Renal pelvis (tissue), 4 donors: ENCODE data around the gene MAP3K9. TPM values are rescaled to one million over a fixed set of nuclear protein-coding genes. Genes with fewer than 3 reads are reported as not detected.

ENCODE experiments used
- DNase-seq: peaks from one replicate; pipeline ENCODE4 v3.0.0-alpha.2; 2013
- polyA plus RNA-seq, 3 donors: library from polyadenylated mRNA; unstranded; fragments of 120-200 nt; gene quantifications; one replicate each; pipeline ENCODE4 v1.2.1, GENCODE V29; 2013; ENCODE audit not compliant: insufficient read length in 3 of 3

MAP3K9 gene
- polyA plus RNA-seq, 3 donors, result 3.8 to 5.4 (median 5.2) TPM

DNA sequence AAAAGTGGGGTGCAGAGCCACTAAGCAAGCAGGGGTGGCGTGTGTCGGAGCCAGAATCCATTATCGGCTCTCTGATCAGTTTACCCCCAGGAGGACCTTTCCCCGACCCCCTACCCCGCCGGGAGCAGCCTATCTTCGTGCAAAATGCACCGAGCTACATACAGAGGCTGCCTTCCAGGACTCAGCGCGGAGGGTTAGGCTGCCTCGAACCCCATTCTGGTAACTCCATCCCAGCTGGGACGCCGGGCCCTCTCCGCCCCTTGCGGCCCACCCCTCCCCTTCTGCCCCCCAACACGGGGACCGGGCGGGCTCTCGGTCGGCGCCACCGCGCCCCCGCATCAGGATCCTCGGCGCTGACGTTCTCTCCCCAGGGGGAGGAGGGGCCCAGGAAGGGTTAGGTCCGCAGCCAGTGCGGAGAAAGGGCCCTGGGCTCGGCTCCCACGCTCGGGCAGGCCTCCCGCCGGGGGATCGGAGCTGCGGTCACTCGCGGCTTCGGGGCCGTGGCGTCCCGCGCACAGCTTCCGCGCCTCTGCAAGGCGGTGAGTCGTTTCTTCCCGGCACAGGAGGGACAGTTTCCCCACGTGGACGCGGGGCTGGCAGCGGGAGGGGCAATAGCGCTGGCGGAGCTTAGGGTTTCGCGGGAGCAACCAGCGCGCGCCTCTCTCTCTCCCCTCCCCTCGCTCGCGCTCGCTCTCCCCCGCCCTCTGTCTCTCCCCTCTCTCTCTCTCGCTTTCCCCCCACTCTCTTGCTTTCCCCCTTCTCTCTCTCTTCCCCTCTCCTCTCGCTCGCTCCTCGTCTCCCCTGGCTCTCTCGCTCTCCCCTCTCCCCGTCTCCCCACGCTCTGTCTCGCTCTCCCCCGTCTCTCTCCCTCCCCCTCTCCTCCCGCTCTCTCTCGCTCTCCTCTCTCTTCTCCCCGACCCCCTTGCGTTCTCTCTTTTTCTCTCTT is 12.5 kb upstream of the MAP3K9 start:
- DNase-seq, result no peak

DNA sequence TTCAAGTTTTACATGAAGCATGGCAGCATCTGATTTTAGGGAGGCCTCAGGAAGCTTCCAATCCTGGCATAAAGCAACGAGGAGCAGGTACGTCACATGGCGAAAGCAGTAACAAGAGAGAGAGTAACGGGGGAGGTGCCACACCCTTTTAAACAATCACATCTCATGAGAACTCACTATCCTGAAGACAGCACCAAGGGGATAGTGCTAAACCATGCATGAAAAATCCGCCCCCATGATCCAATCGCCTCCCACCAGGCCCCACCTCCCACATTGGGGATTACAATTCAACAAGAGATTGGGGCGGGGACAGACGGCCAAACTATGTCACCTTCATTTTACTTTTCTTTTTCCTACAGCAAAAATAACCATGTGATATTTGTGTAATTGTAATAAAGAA is 7.2 kb upstream of the MAP3K9 start:
- no peak for DNase-seq

DNA sequence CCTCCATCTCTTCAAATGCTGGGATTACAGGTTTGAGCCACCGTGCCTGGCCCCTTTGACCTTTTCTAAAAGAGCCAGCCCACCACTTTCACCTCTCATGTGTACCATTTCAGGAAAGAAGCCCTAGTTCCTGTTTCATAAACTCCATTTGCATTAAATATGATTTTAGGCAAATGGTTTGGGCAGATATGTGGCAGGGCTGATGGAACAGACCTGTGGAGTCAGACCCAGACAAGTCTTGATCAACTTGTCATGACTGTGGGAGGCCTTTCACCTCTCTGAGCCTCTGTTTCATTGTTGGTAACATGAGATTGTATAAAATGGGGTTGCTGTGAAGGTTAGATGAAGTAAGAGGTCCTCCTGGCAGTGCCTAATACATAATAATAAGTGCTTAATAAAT is 5.2 kb upstream of the MAP3K9 start:
- no peak for DNase-seq

DNA sequence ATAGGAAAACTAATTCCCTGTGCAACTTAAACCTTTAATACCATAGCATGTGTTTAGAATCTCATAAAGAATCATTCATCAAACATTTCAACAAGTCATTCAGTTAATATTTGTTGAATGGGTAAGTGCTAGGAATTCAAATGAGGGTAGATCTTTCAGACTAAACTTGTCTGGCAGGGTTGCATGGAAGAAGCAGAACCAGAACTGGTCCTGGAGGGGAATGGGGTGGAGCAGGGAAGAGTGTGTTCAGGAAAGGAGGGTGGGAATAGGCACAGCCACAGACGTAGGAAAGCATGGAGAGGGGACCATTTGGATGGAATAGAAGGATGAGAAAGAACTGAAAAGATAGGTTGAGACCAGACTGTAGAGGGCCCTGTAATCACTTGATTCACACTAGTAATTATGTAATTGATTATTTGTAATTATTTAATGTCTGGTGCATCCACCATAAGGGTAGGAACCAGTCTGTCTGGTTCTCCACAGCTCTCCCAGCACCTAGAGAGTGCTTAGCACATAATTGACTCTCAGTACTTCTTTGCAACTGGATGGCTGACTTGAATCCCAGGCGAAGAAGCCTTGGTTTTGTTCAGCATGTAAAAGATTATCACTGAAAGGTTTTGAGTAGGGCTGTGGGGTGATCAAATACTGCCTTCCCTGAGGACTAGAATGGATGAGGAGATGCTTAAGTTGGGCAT is 3.0 kb upstream of the MAP3K9 start:
- no peak for DNase-seq

DNA sequence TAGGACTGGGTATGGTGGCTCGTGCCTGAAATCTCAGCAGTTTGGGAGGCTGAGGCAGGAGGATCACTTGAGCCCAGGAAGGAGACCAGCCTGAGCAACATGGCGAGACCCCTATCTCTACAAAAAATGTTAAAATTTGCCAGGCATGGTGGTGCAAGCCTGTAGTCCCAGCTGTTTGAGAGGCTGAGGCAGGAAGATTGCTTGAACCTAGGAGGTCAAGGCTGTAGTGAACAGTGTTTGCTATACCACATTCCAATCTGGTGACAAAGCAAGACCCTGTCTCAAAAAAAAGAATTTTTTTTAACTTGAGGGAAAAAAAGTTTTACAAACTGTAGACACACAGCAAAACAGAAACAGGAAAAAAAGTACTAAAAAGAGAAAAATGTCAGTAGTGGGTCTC is 2.3 kb upstream of the MAP3K9 start:
- no peak for DNase-seq

DNA sequence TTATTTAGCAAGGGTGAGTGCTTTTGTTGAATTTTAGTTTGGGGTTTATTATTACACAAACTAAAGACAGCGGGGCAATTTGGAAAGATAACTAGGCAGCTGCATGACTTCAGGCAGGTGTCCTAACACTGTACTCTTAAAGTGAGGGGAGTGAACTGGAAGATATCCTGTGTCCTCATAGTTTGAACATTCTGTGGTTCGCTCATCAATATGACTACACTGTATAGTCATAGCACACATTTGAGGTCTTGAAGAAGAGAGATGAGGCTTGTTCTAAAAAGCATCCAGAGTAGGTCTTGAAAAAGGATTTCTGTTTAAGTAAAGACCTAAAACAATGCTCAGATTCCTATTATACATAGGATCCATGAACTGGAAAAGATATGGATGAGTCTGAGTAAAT is 1.7 kb upstream of the MAP3K9 start:
- no peak for DNase-seq

DNA sequence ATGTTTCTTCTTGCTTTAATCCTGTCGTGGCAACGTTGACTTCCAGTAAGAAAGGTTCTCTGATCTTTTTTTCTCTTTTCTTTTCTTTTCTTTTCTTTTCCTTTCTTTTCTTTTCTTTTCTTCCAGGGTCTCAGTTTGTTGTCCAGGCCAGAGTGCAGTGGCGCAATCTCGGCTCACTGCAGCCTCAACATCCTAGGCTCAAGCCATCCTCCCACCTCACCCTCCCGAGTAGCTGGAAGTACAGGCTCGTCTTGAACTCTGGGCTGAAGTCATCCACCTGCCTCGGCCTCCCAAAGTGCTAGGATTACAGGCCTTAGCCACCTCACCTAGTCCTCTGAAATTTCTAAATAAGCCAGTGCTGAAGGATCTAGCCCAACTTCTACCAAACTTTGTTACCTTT is 1.3 kb upstream of the MAP3K9 start:
- no peak for DNase-seq

DNA sequence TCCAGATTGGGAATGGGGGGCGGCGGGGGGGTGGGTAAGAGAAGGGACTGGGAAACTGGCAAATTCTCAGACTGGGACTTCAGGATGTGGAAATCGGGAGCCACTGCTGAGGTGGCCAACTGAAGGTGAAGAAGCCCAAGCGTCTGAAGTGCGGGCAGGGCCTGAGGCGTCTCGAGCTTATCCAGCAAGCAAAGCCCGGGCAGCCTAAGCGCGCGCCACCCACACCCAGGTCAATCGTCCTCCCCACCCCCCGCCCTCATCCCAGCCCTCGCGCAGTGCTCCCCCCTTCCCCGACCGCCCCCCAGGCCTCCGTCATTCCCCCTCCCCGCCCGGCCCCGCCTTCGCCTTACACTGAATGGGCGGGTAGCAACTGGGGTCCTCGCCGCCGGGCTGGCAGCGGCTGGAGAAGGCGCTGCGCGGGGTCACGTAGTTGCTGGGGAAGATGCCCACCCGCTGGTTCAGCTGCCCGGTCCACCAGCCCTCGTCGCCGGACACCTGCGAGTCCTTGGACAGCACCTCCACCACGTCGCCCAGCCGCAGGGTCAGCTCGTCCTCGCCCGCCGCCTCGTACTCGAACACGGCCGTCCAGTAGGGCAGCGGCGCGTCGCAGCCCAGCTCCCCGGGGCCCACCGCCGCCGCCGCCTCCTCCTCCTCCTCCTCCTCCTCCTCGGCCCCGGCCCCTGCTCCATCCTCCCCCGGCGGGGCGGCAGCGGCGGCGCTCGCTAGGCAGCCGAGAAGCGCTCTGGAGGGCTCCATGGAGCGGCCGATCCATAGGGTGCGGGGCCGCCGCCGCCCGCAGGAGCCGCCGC is 693 bp downstream of the MAP3K9 start:
- DNase-seq, result no peak

DNA sequence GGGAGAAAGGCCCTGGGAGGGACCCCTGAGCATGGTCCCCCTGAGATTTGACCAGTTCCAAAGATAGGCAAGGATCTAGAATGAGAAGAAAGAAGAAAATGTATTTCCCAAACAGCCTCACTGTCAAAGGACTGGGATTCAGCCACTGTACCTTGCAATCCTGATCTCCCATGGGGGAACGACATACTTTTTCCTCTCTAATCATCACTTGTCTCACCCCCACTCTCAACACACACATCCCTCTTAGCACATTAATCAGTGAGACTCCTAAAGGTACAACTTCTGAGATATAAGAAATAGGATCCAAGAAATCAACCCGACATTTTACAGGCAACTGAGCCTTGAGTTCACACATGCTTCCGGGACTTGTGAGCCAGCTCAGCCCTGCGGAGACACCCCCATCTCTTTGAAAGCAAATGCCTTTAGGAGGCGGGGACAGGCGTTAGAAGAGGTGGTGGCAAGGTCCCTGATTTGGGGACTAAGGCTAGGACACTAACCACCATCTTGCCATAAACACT is 1.4 kb downstream of the MAP3K9 start:
- no peak for DNase-seq

DNA sequence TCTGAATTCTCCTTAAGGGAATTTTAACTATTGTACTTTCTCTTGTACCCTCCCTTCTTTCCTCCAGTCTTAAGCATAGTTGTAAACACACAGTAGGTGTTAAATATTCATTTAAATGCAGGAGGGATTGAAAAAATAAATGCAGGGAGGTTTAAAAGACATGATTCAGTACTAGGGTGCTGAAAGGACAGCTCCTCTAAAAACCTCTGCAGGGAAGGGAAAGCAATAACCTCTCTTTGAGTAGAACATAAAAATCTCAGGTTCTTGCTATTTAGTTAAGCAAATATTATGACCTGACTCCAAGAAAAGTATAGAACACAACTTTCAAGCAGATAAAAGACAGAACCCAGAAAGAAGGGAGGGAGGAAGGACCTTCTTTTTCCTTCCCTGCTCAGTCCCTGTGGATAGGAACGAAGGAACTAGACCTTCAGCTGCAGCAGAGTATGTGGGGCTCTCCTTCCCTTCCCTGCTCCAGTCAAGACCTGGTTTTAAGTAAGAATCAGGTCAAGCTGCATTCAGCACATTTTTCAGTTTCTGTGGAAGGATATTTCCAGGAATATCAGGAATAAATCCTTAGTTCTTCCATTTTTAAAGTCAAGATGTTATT is 4.7 kb downstream of the MAP3K9 start:
- DNase-seq, result no peak

DNA sequence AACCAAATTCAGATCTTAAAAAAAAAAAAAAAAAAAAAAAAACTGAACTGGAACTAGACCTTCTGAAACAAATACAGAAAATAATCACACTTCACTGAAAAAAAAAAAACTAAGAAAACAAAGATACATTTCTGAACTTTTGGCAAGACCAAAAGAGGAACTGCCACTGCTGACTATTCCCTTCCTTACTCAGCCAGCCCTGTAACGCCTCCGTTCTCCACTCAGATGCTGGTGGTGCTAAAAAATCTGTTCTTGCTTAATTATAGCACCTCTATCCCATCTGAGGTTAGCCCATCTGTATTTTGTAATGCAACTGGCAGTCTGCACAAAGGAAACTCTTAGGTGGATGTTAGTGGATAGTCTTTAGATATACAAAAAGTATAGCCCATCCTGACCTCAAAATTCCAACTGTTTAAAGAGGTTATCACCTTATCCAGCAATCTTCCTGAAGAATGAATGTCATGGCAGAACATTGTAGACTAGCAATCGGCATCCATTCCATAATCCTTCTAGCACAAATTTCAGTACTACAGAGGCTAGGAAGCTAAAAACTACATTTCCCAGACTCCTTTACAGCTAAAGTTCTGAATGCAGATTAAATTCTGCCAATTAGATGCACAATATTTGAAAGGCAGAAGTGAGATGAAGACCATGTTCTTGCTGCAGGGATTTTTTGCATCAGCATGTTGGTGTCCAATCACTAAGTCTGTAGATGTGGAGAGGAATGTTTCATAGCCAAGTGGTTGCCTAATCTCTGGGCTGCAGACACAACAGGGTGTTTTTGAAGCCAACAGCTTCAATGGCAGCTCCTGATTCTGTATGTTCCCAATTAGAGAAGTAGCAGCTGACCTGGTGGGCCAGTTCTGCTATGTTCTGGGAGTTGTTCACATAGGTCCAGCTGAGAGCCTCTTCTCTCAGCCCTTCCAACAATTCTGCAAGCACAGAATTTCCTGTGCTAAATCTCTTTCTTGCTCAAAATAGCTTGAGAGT is 5.7 kb downstream of the MAP3K9 start:
- DNase-seq, result no peak

DNA sequence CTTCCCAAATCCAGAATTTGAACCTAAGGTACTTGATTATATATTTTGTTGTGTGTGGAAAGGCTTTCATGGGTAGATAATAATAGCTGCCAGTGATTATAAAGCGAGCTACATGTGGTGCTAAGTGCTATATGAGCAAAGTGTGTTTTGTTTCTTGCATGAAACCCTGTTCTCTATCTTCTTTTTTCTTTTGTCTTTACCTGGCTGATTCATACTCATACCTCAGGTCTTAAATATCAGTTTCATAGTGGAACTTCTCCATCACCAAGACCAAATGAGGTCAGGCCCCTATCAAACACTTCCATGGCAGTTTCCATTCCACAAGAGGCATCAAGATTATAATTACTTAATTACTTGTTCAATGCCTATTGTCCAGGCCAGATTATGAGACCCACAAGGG is 6.9 kb downstream of the MAP3K9 start:
- no peak for DNase-seq

DNA sequence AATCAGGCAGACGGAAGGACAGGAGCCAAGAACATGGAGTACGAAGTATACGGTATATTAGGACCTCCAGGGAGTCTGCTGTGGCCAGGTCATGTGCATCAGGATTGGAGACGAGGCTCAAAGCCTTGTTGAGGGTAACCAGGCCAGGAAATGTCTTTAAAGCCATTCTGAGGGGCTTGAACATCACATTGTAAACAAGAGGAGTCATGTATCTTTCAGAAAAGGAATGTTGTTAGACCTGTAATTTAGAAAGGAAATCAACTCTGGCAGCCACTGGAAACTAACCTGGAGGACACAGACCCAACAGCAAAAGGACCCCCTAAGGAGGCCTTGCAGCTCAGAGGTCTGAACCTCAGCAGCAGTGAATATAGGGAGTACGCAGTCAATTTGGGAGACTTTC is 7.5 kb downstream of the MAP3K9 start:
- DNase-seq, result no peak

DNA sequence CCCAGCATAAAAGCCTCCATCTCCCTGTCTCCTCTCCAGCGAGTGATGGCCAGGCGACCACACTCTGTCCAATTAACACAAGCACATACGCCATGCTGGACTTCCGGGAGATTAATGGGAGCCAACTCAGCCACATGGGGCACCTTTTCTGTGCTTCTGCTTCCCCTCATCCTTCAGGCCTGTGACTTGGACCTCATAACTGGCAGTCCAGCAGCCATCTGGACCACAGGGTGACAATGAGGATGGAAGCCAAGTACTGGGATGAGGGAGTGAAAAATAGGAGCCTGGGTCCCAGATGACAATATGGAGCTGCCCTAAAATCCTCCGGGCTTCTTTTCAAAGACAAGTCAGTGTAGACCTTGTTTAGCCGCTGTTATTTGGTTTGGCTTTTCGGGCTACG is 12.8 kb downstream of the MAP3K9 start:
- DNase-seq, result no peak

DNA sequence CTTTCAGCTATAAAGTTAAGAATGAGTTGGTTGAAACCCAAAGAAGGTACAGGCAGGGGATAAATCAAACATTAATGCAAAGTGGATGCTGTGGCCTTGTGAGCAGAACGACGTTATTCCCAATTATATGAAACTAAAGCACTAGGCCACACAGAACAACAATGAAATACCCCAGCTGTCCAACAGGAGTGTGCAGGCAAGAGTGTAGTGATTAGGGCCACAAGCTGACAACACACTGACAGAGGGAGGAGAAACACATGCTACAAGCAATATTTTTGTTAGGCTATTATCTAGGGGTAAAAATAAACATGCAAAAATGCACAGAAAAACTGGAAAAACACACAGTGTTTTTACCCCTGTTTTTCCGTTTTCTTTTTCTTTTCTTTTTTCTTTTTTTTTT is 15.0 kb downstream of the MAP3K9 start:
- peak; percentile 74 for DNase-seq

DNA sequence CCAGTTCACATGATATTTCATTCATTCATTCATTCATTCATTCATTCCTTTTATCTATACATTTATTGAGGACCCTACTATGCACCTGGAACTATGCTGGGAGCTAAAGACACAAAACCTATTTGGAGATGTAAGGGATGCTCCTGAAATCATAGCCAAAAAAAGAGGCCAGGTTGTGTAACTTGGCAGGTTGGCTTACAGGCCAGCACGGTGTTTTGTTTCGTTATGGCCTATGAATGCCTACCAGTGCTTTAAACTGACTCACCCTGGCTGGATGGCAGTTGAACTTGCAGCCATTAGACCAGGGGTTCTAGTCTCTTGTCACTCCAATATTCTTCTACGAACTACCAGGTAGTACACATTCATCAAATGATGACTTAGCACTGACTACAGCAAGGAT is 15.7 kb downstream of the MAP3K9 start:
- no peak for DNase-seq

DNA sequence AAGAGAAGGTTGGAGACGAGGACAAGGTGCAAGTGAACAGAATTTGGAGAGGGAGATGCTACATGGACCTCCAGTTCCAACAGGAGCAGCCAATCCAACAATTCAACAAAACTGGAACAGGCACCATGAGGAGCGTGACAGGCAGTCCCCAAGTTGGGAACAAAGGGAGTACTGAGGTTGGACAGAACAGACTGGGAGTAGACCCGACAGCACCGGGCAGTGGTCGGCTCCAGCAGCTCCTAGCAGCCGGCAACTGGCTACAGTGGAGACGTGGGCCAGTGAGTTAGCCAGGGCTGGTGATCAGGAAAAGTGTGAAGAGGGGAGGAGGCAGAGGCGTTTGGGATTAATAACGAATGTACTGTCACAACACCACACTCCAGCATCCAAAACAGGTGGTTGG is 16.4 kb downstream of the MAP3K9 start:
- no peak for DNase-seq

DNA sequence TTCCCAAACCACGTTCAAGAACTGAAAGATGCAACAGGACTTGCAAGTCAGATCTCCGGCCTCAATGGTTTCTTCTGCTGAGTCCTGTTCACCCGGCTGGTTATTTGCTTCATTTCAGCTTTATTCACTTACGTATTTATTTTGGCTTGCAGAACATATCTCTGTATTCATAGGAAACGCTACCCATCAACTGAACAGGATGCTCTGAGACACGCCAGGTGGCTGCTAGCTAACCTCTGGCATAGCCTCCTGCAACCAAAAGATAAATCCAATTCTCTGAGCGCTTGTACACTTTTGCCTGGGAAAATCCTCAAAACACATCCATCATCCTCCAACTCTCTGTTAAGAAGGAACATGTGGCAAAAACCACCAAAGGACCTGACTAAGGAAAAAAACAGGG is 17.3 kb downstream of the MAP3K9 start:
- DNase-seq, result no peak

DNA sequence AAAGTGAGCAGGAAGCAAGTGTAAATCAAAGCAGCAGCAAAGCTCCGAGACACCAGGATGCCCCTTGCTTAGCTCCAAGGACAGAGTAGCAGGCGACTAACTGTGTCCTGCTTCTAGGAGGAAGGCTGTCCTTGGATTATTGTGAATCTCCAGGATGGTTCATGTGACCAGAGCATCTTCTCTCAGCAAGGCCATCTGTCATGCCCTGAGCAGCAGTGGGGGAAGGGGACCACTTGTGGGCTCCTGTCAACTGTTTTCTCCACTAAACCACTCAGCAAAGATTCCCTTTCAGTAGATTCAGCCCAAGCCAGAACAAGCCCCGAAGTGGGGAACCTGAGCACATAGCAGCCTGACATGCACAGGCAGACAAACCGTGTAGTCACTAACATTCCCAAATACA is 19.4 kb downstream of the MAP3K9 start:
- no peak for DNase-seq

DNA sequence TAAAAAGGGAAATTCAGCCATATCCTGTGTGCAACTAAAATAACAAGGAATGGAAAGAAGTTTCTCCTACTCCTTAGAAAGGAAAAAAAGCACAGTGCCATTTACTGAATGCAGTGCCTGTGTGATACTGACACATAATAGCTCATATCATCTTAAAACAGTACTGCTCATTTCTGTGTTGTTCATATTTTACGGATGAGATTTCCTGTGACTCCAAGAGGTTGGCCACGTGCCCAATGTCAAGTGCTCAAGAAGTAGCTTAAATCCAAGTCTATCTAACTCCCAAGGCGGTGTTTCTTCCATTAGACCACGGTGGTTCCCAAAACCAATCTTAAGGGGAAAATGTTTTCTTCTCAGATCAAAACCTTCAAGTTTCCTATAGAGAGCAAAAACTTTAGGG is 20.0 kb downstream of the MAP3K9 start:
- no peak for DNase-seq

DNA sequence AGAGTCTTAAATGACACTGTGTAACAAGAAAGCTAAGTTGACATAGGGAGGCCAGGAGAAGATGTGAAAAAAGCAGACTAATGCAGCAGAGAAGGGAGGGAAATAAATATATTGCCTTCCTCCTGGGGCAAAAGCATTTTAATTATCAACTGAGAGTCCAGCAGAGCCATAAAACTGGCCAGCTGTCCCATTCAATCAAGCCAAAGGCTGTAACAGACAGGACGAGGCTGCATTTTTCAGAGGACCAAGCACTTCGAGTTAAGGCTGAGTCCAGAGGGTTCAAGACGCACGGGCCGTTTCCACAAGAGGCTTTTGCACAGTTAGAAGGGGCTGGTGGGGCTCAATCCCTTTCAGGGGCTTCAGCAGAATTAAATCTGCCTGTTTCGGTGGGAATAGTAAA is 20.4 kb downstream of the MAP3K9 start:
- DNase-seq, result peak; percentile 46
